Endodermal cell (in vitro differentiated cells): ENCODE measurements around the gene HEXB. TPM values are rescaled to one million over a fixed set of nuclear protein-coding genes. Genes with fewer than 3 reads are reported as not detected.
A peak's percentile ranks its signal among the peaks of the same experiment; 100 is the strongest.

Experiments used
- DNase-seq: peaks from one replicate; pipeline ENCODE4 v3.0.0-alpha.2; 2017
- H3K27ac ChIP-seq: 2 replicates; pipeline ENCODE4 v1.5.1; 2013; ENCODE audit warnings: mild to moderate bottlenecking, low read depth, low read length, moderate library complexity
- H3K27me3 ChIP-seq: 2 replicates; pipeline ENCODE4 v1.6.1; 2013; ENCODE audit warnings: mild to moderate bottlenecking, low read length, moderate library complexity; ENCODE audit not compliant: insufficient read depth, control insufficient read depth, poor library complexity, severe bottlenecking
- H3K36me3 ChIP-seq: 2 replicates; pipeline ENCODE4 v1.7.0; 2013; ENCODE audit warnings: mild to moderate bottlenecking, low read length, moderate library complexity; ENCODE audit not compliant: control insufficient read depth, insufficient read depth
- H3K4me1 ChIP-seq: one replicate; pipeline ENCODE4 v1.7.0; 2013; ENCODE audit warnings: low read length; ENCODE audit not compliant: control insufficient read depth, insufficient read depth
- H3K4me3 ChIP-seq: 2 replicates; pipeline ENCODE4 v1.5.1; 2013; ENCODE audit warnings: mild to moderate bottlenecking, low read length, moderate library complexity
- H3K9ac ChIP-seq: 2 replicates; pipeline ENCODE4 v1.6.1; 2013; ENCODE audit warnings: mild to moderate bottlenecking, low read length, moderate library complexity; ENCODE audit not compliant: poor library complexity, severe bottlenecking; ENCODE audit errors: extremely low read depth
- H3K9me3 ChIP-seq: 2 replicates; pipeline ENCODE4 v1.6.1; 2013; ENCODE audit warnings: mild to moderate bottlenecking, low read length, moderate library complexity; ENCODE audit not compliant: control insufficient read depth
- H3K27ac Mint-ChIP-seq: 2 replicates; pipeline ENCODE4 v1.8.0; 2020; ENCODE audit warnings: mixed read lengths
- H3K27me3 Mint-ChIP-seq: 2 replicates; pipeline ENCODE4 v1.8.0; 2021; ENCODE audit warnings: mild to moderate bottlenecking, mixed read lengths; ENCODE audit not compliant: insufficient read depth
- H3K36me3 Mint-ChIP-seq: 2 replicates; pipeline ENCODE4 v1.8.0; 2020; ENCODE audit warnings: low read depth, mixed read lengths
- H3K4me1 Mint-ChIP-seq: 2 replicates; pipeline ENCODE4 v1.8.0; 2020; ENCODE audit warnings: mixed read lengths
- H3K4me3 Mint-ChIP-seq: 2 replicates; pipeline ENCODE4 v1.8.0; 2020; ENCODE audit warnings: mild to moderate bottlenecking, moderate library complexity, mixed read lengths
- H3K9me3 Mint-ChIP-seq: 2 replicates; pipeline ENCODE4 v1.8.0; 2020; ENCODE audit warnings: mild to moderate bottlenecking, mixed read lengths
- CTCF ChIP-seq: fragments of 200-600 bp; sonication (generic); conservative IDR thresholded peaks from 2 replicates; pipeline ENCODE4 v1.5.0; 2021; ENCODE audit warnings: antibody characterized with exemption, mild to moderate bottlenecking
- WGBS, 2 experiments: methylation state at CpG; one replicate each; pipeline versions ENCODE4 v1.1.5 to v1.1.7; 2013; ENCODE audit warnings: missing lambda C conversion rate in 2 of 2, mixed read lengths in 1 of 2; ENCODE audit not compliant: insufficient coverage in 1 of 2, insufficient read length in 1 of 2; 5-methylcytosine and 5-hydroxymethylcytosine counted together
- total RNA-seq, 2 donors: library from RNA; stranded (reverse); fragmentation: NEBNext Ultra II Directional in 1 of 2; extraction: Animal tissue kit (Norgen Biotek cat#: 25700) in 1 of 2; gene quantifications; 2 replicates in 1 of 2; 3 replicates in 1 of 2; pipeline ENCODE4 v1.2.1, GENCODE V29; 2021

Gene HEXB
- total RNA-seq, 2 donors from 2014 or later = 68.4 to 112 TPM

- Mint-ChIP-seq H3K4me3 (peak overlapping the region; percentile 98), H3K9me3 (no peaks in the 10 kb centered on the region), H3K4me1 (peaks cover 31% of the 10 kb centered on the region), H3K27me3 (no peaks in the 10 kb centered on the region), H3K36me3 (peaks cover 22% of the 10 kb centered on the region), H3K27ac (peak overlapping the region; percentile 83)
- peaks cover 29% of the 10 kb centered on the region for H3K36me3 ChIP-seq
- no peaks in the 10 kb centered on the region for H3K9me3 ChIP-seq
- peaks cover 13% of the 10 kb centered on the region for H3K4me1 ChIP-seq
- 86 to 96% methylated on average over 3 to 9 of the region's 9 CpGs for WGBS, 2 experiments
- H3K4me3 ChIP-seq = peak overlapping the region; percentile 98
- no peak for DNase-seq
- H3K9ac ChIP-seq = peak overlapping the region; percentile 87
- no peak overlapping the region for H3K27ac ChIP-seq
- no peaks in the 10 kb centered on the region for H3K27me3 ChIP-seq
- no peak for TF ChIP-seq CTCF
Observed at GRCh38 chr5:74765201-74765600, 80.2 kb downstream of the HEXB start.

DNA sequence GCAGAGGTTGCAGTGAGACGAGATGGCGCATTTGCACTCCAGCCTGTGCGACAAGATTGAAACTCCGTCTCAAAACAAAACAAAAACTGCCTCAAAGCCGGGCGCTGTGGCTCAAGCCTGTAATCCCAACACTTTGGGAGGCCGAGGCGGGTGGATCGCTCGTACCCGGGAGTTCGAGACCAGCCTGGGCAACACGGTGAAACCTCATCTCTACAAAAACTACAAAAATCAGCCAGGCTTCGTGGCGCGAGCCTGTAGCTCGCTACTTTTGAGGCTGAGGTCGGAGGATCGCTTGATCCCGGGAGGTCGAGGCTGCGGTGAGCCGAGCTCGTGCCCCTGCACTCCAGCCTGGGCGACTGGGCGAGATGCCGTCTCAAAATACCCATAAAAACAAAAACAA lies 80.9 kb downstream of the HEXB start:
- H3K4me3 ChIP-seq = peak overlapping the region; percentile 98
- no peak for DNase-seq
- H3K4me3 Mint-ChIP-seq = peak overlapping the region; percentile 98
- H3K9me3 Mint-ChIP-seq = no peaks in the 10 kb centered on the region
- peak overlapping the region; percentile 97 for H3K27ac Mint-ChIP-seq
- H3K27ac ChIP-seq = no peak overlapping the region
- H3K36me3 ChIP-seq = peaks cover 36% of the 10 kb centered on the region
- TF ChIP-seq CTCF = no peak
- H3K27me3 Mint-ChIP-seq = no peaks in the 10 kb centered on the region
- no peaks in the 10 kb centered on the region for H3K27me3 ChIP-seq
- H3K4me1 ChIP-seq = peaks cover 13% of the 10 kb centered on the region
- H3K4me1 Mint-ChIP-seq = peaks cover 26% of the 10 kb centered on the region
- WGBS, 2 experiments = 84 to 88% methylated on average over 7 to 27 of the region's 27 CpGs
- H3K9me3 ChIP-seq = no peaks in the 10 kb centered on the region
- H3K9ac ChIP-seq = peak overlapping the region; percentile 87
- H3K36me3 Mint-ChIP-seq = peaks cover 27% of the 10 kb centered on the region

DNA sequence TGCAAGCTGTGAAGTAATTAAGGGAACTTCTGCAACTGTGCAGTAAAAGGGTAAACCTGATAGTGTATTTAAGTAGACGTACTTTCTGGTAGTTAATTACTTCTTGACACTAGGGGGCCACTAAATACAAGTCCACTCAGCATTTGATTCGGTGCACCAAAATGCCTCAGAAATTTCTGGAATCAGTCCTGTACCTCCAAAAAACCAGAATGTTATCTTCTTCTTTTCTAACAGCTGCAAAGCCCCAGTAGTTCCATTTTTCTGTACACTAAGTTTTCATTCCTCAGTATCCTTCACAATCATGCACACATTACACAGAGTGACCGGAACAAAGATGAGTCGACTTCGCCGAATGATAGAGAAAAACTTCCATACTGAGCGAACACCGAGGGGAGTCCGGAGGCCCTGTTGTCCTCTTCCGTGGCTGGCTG lies 81.4 kb downstream of the HEXB start:
- peak; percentile 67 for TF ChIP-seq CTCF
- Mint-ChIP-seq H3K27me3 (no peaks in the 10 kb centered on the region), H3K4me3 (peak overlapping the region; percentile 98), H3K9me3 (no peaks in the 10 kb centered on the region), H3K36me3 (peaks cover 31% of the 10 kb centered on the region), H3K4me1 (peaks cover 23% of the 10 kb centered on the region), H3K27ac (peak overlapping the region; percentile 97)
- Histone ChIP-seq H3K36me3 (peaks cover 41% of the 10 kb centered on the region), H3K4me3 (peak overlapping the region; percentile 98), H3K4me1 (peaks cover 8% of the 10 kb centered on the region), H3K27me3 (no peaks in the 10 kb centered on the region), H3K9me3 (no peaks in the 10 kb centered on the region), H3K9ac (peak overlapping the region; percentile 87), H3K27ac (peak overlapping the region; percentile 72)
- 2% methylated on average over 8 to 10 of the region's 10 CpGs for WGBS, 2 experiments
- DNase-seq = no peak
